ENCODE data around the gene TSPAN11. TPM values are rescaled to one million over a fixed set of nuclear protein-coding genes. Genes with fewer than 3 reads are reported as not detected.

Gene TSPAN11
- total and polyA plus RNA-seq, 2 donors (not counting 3 experiments of a cell fraction or from before 2014, with no cell fraction given): 2.1 to 3.9 TPM

GRCh38 chr12:30939234-30939633, 12.7 kb downstream of the TSPAN11 start:
- H3K4me3 ChIP-seq (replicated peaks in 1 of 3; ENCODE audit: insufficient read depth in 1 of 3, low read depth in 1 of 3, low read length in 3 of 3): no peak overlapping the region
- dilution Hi-C loops (cut with MboI; ENCODE audit: extremely low pct_ligation_motif_present, low sequenced_read_pairs): no loop called here
- no peak overlapping the region for H3K27ac ChIP-seq (ENCODE audit: insufficient read depth, low read depth, low read length)
- H4K20me1 ChIP-seq (replicated peaks; ENCODE audit: control insufficient read depth, extremely low read depth, insufficient read depth, low read length): no peaks in the 10 kb centered on the region
- H3K4me1 ChIP-seq (ENCODE audit: control insufficient read depth, extremely low read depth, insufficient read depth, low read length): no peaks in the 10 kb centered on the region
- DNase-seq (ENCODE audit: low read depth, low spot score) (no peak), FAIRE-seq (no peak)
- H3K4me2 ChIP-seq (ENCODE audit: insufficient read depth, low read length): no peak overlapping the region
- H3K36me3 ChIP-seq (ENCODE audit: control insufficient read depth in 2 of 2, extremely low read depth in 1 of 2, insufficient read depth in 2 of 2, low read length in 2 of 2): no peaks in the 10 kb centered on the region
- POLR2A ChIA-PET: no interaction called here
- intact Hi-C loops (cut with micrococcal nuclease): no loop called here
- no peak overlapping the region for H2AFZ ChIP-seq (ENCODE audit: low read depth, low read length)
- H3K27me3 ChIP-seq (ENCODE audit: control insufficient read depth in 2 of 2, insufficient read depth in 2 of 2, low read length in 2 of 2): peaks cover 2 to 5% of the 10 kb centered on the region in 2 experiments
- no peaks in the 10 kb centered on the region for H3K9me3 ChIP-seq (replicated peaks; ENCODE audit: control insufficient read depth, insufficient read depth, low read length)
- H3K9ac ChIP-seq (replicated peaks; ENCODE audit: extremely low read depth, insufficient read depth, low read length): no peak overlapping the region
- no peak for TF ChIP-seq POLR2A (IDR thresholded peaks at IDR 0.05; ENCODE audit: low read depth, low read length)
- TF ChIP-seq MAX (IDR thresholded peaks at IDR 0.05; ENCODE audit: insufficient read depth, insufficient read length): no peak
- no peak for TF ChIP-seq JUN (IDR thresholded peaks at IDR 0.05; ENCODE audit: borderline replicate concordance, insufficient read depth, insufficient read length, low read depth)
- no peak for TF ChIP-seq MYC (IDR thresholded peaks at IDR 0.05; ENCODE audit: low read depth, low read length)
- no peak for TF ChIP-seq POLR2AphosphoS5 (IDR thresholded peaks at IDR 0.05; ENCODE audit: insufficient read depth, low read depth, low read length)
- TF ChIP-seq EZH2 (IDR thresholded peaks at IDR 0.05; ENCODE audit: borderline replicate concordance, low read depth, low read length, severe bottlenecking): no peak
- TF ChIP-seq GATA2 (IDR thresholded peaks at IDR 0.05; ENCODE audit: insufficient read depth, insufficient read length, low read depth, low read length): no peak
- TF ChIP-seq FOS (IDR thresholded peaks at IDR 0.05; ENCODE audit: borderline replicate concordance, insufficient read depth, low read length): no peak
- no peak for TF ChIP-seq CTCF (IDR thresholded peaks at IDR 0.05; ENCODE audit: extremely low read depth in 1 of 2, insufficient read depth in 1 of 2, low read depth in 1 of 2, low read length in 2 of 2)
- no peaks in the 10 kb centered on the region for H3K9me1 ChIP-seq (replicated peaks; ENCODE audit: control insufficient read depth, extremely low read depth, insufficient read depth, low read length)
- no TSS peak for BruUV-seq (replicated peaks)
- H3K79me2 ChIP-seq (ENCODE audit: control insufficient read depth, insufficient read depth, low read length): no peaks in the 10 kb centered on the region
- CTCF ChIA-PET: no interaction called here
